ENCODE measurements around the gene TMEM121B.

The TMEM121B gene

DNA sequence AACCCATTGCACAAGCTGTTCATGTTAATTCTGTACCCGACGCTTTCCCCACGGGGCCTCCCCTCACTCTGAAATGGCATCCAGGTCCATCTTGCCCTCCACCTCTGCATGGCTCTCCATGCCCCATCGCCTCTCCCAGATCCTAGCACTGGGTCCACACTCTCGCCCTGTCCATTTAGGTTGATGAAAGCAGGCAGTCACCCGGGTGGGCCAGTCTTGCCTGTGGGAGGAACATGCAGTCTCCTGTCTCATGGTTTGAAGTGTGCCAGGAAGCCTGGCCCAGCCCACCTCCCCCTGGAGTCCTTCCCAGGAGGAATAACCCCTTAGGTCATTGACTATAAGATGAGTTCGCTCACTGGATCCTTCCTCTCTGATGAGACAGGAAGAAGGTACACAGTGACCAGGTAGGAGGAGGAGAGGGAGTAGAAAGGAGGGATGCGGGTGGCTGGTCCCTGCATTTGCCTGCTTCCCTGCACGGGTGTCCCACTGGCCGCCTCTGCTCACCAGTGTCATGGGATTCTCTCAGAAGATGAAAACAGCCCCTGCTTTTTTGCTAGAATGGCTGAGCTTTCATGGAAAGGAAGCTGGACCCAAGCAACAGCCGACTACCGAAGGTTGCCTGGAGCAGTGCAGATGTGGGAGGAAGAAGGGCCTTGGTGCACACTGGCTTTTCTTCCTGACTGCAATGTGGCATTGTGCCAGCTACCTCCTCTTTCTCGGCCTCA, 6.8 kb downstream of the TMEM121B start:
- no peak for DNase-seq
- H3K4me1 ChIP-seq = no peaks in the 10 kb centered on the region
- no peak overlapping the region for H3K27ac ChIP-seq
- peaks cover 0 to 12% of the 10 kb centered on the region in 2 donors for H3K27me3 ChIP-seq
- no peaks in the 10 kb centered on the region for H3K9me3 ChIP-seq
- no peak overlapping the region for H3K4me3 ChIP-seq
- no peak for TF ChIP-seq CTCF (IDR thresholded peaks at IDR 0.05)
- intact Hi-C loops (cut with DNase I; ENCODE audit: low total_unique reads) = no loop called here
- H3K36me3 ChIP-seq = peaks cover 4 to 9% (median 8%) of the 10 kb centered on the region in 3 donors

GRCh38 chr22:17113600-17113999, 7.6 kb downstream of the TMEM121B start:
- no peak for DNase-seq

GRCh38 chr22:17112491-17113042, 8.6 kb downstream of the TMEM121B start:
- no peak for DNase-seq
- Histone ChIP-seq H3K27me3 (peaks cover 0 to 4% of the 10 kb centered on the region in 2 donors), H3K9me3 (no peaks in the 10 kb centered on the region), H3K36me3 (peaks cover 11 to 26% (median 25%) of the 10 kb centered on the region in 3 donors), H3K4me1 (no peaks in the 10 kb centered on the region), H3K27ac (no peak overlapping the region), H3K4me3 (no peak overlapping the region)
- intact Hi-C loops (cut with DNase I; ENCODE audit: low total_unique reads) = no loop called here
- TF ChIP-seq CTCF (IDR thresholded peaks at IDR 0.05) = no peak

More at GRCh38 chr22:17113600-17113999, 7.6 kb downstream of the TMEM121B start:
- Histone ChIP-seq H3K4me3 (no peak overlapping the region), H3K4me1 (no peaks in the 10 kb centered on the region), H3K9me3 (no peaks in the 10 kb centered on the region), H3K27me3 (peaks cover 0 to 5% of the 10 kb centered on the region in 2 donors), H3K36me3 (peaks cover 11 to 16% (median 16%) of the 10 kb centered on the region in 3 donors), H3K27ac (no peak overlapping the region)
- no peak for TF ChIP-seq CTCF (IDR thresholded peaks at IDR 0.05)
- intact Hi-C loops (cut with DNase I; ENCODE audit: low total_unique reads) = no loop called here

DNA sequence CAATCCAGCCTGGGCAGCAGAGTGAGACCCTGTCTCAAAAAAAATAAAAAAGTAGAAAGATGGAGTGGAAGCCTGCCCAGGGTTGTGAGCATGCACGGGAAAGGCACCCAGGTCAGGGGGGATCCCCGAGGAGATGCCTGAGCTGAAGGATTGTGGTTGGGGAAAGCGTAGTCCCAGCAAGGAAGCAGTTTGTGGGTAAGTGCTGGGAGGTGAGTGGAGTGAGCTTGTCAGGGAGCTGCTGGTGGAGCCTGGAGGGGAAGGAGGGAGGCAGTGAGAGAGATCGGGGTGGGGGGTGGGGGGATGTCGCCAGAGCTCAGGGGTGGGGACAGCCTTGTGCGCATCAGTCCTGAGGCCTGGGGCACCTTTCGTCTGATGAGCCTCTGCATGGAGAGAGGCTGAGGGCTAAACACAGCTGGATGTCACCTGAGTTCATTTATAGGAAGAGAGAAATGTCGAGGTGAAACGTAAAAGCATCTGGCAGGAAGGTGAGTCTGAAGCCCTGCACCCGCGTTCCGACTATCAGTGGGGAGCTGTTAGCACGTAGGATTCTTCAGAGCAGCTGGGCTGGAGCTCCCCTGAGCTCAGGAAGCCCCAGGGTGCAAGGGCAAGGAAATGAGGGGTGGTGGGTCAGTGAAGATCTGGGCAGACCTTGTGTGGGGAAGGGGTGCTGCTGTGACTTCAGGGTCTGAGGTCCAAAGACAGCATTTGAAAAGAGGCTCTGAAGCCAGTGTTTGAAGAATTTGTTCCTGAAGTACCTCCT, 10.2 kb downstream of the TMEM121B start:
- intact Hi-C loops (cut with DNase I; ENCODE audit: low total_unique reads) = no loop called here
- Histone ChIP-seq H3K9me3 (no peaks in the 10 kb centered on the region), H3K4me3 (no peak overlapping the region), H3K36me3 (peaks cover 17 to 42% (median 32%) of the 10 kb centered on the region in 3 donors), H3K27me3 (no peaks in the 10 kb centered on the region), H3K4me1 (no peaks in the 10 kb centered on the region), H3K27ac (no peak overlapping the region)
- no peak for TF ChIP-seq CTCF (IDR thresholded peaks at IDR 0.05)
- no peak for DNase-seq

DNA sequence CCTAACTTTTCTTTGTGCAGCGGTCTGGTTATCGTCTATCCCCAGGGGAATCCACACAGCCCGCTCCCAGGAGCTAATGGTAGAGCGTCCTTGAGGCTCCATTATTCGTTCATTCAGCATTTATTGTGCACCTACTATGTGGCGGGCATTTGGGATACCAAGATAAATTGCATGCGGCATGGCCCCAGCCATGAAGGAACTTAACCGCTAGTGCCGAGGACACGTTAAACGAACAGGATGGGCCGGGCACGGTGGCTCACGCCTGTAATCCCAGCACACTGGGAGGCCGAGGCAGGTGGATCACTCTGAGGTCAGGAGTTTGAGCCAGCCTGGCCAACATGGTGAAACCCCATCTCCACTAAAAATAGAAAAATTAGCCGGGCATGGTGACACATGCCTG, 11.2 kb downstream of the TMEM121B start:
- no peaks in the 10 kb centered on the region for H3K4me1 ChIP-seq
- DNase-seq = no peak
- no peak overlapping the region for H3K4me3 ChIP-seq
- TF ChIP-seq CTCF (IDR thresholded peaks at IDR 0.05) = no peak
- peaks cover 18 to 52% (median 42%) of the 10 kb centered on the region in 3 donors for H3K36me3 ChIP-seq
- H3K27ac ChIP-seq = no peak overlapping the region
- no peaks in the 10 kb centered on the region for H3K27me3 ChIP-seq
- H3K9me3 ChIP-seq = no peaks in the 10 kb centered on the region
- intact Hi-C loops (cut with DNase I; ENCODE audit: low total_unique reads) = no loop called here
